Measurements from ENCODE around the gene PCDH9.
A peak's percentile ranks its signal among the peaks of the same experiment; 100 is the strongest.
"Not testable (repeated sequence)": the region's sequence is repeated elsewhere in the genome, so short reads cannot be mapped to it uniquely, and the experiment has no call there.

The PCDH9 gene

DNA sequence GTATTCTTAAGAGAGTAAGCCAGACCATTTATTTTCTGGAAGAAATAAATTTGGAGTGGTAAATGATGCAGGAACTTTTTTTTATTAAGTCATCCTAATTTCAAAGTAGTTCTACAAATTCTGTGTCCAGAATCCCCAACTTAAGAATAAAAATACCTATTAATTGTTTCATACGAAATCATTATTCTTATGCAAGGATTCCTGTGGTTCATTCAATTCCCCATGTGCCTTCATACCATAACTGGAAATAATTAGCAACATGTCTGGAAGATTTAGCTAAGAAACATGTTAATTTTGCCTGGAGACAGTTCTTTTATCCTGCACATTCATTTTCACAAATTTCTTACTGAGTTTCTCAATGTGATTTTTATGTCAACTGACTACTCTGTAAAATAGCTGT, 408.6 kb downstream of the PCDH9 start:
- no peak for DNase-seq

DNA sequence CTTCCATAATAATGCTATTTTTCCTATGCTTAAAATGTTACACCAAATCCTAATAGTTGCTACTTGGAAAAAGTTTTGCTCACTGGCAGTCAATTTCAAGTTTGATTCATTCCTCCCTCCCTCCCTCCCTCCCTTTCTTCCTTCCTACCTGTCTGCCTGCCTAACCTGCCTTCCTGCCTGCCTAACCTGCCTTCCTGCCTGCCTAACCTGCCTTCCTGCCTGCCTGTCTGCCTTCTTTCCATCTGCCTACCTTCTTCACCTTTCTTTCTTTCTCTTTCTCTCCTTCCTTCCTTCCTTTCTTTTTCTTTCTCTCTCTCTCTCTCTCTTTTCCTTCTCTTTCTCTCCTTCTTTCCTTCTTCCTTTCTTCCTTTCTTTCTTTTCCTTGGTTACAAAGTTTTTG, 418.7 kb downstream of the PCDH9 start:
- no peak for DNase-seq

DNA sequence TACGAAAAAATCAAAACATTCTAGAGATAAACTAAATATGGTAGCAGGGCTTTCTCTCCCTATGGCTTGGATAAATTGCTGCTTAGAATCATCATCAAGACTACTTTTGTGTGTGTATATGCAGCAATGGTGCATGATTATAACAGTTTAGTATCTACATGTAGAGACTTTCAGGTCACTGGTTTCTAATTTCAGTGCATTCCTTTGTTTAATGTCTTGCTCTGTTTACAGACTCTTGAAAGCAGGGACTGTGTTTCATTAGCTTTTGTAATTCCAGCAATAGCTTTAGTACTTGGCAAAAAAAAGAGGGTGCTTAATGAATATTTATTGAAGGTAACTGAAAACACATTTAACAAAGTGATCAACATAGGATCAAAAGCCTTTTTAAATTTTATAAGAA, 420.7 kb downstream of the PCDH9 start:
- no peak for DNase-seq

- DNase-seq = no peak
Measured at GRCh38 chr13:66807251-66807650, 422.9 kb downstream of the PCDH9 start.

- DNase-seq = no peak
Measured at GRCh38 chr13:66805657-66806056, 424.5 kb downstream of the PCDH9 start.

GRCh38 chr13:66803808-66804456, 426.2 kb downstream of the PCDH9 start:
- DNase-seq = no peak

GRCh38 chr13:66803013-66803807, 426.9 kb downstream of the PCDH9 start:
- DNase-seq = peak; percentile 41 to 50

- peak in 1 of 2 experiments; percentile 14 for DNase-seq
Measured at GRCh38 chr13:66795636-66796035, 434.5 kb downstream of the PCDH9 start.

GRCh38 chr13:66794340-66795031, 435.6 kb downstream of the PCDH9 start:
- no peak for DNase-seq

- DNase-seq = no peak
Measured at GRCh38 chr13:66790861-66791260, 439.3 kb downstream of the PCDH9 start.

DNA sequence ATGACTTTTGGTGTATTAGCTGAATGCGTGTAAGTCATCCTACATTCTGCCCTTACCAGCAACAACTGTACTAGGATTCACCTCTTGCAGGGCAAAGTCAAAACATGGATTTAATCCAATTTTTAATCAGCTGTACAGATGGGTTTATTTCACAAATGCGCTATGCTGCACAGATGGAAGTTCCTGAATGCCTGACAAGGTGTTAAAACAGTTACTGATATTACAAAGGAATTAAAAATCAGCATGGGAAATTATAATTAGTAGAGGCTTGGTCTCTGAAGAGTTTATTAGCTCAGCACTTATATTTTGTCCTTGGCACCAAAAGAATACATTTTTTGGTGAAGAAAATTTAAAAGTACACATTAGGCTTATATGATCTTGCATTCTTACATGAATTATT, 448.9 kb downstream of the PCDH9 start:
- no peak for DNase-seq

DNA sequence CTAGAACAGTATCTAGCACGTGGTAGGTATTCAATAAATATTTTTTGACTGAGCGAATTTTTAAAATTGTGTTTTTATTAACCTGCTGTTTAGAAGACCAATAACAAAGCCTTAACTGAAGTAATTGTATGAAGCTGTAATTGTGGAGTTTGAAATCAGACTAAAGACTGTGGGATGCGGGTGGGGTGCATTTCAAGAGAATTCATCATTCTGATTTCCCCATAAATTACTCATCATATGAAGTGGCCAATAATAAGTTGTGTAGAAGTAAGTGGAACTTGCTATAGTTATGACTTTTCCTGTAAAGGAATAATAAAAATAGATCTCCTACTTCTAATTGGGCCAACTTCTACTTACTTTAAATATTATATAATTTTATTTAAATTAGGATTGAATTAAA, 449.3 kb downstream of the PCDH9 start:
- DNase-seq = no peak

- no peak for DNase-seq
Measured at GRCh38 chr13:66778461-66778860, 451.7 kb downstream of the PCDH9 start.

GRCh38 chr13:66775196-66775595, 454.9 kb downstream of the PCDH9 start:
- no peak for DNase-seq

- DNase-seq = no peak
Measured at GRCh38 chr13:66774046-66774445, 456.1 kb downstream of the PCDH9 start.

DNA sequence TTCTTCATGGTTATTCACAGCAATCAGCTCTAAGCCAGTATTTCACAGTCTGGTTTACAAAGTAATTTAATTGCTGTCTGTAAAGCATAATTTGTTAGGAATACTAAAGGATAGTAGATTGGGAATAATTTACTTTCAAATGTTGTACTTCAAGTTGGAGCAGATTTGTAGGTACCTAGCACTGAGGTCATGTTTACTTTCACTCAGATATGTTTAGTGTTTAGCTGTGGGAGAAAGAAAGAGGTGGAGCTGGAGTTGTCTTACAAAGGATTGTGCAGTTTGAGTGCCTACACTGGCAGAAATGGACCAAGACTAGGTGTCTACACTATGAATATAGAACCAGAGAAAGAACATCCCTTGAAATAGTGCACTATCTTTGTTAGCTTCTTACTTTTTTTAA, 464.6 kb downstream of the PCDH9 start:
- no peak for DNase-seq

DNA sequence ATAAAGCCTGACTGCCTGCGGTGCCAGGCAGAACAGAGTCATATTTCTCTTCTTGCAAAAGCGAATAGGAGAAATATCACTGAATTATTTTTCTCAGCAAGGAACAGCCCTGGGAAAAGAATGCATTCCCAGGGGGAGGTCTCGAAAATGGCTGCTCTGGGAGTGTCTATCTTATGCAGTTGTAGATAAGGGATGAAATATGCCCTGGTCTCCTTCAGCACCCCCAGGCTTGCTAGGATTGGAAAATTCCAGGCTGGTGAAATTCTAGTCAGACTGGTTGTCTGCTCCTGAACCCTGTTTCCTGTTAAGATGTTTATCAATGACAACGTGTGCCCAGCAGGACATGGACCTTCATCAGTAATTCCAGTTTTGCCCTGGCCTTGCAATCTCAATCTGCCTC, 469.5 kb downstream of the PCDH9 start:
- DNase-seq = not testable (repeated sequence)

- no peak for DNase-seq
Measured at GRCh38 chr13:66759919-66760318, 470.2 kb downstream of the PCDH9 start.

- no peak for DNase-seq
Measured at GRCh38 chr13:66751691-66752090, 478.4 kb downstream of the PCDH9 start.

- no peak for DNase-seq
Measured at GRCh38 chr13:66748712-66749111, 481.4 kb downstream of the PCDH9 start.

GRCh38 chr13:66745307-66745706, 484.8 kb downstream of the PCDH9 start:
- peak in 1 of 2 experiments; percentile 21 for DNase-seq

DNA sequence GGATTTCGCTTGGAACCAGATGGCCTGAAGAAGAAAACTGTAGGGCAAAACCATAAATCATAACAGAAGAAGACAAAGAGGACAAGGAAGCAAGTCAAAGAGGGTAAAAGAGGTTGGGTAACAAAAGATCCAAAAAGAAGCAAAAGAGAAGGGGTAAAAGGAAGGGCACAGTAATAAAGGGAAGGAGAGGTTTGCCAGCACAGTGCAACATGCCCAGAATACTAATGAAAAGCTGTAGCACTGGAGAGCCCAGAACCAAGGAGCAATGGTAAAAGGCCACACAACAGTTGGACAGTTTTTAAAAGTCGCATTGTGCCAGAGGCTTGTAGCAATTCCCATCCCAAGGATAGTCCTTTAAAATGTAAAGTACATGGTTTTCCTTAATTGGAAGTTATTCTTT, 506.6 kb downstream of the PCDH9 start:
- DNase-seq = no peak

GRCh38 chr13:66716538-66716937, 513.6 kb downstream of the PCDH9 start:
- DNase-seq = no peak

DNA sequence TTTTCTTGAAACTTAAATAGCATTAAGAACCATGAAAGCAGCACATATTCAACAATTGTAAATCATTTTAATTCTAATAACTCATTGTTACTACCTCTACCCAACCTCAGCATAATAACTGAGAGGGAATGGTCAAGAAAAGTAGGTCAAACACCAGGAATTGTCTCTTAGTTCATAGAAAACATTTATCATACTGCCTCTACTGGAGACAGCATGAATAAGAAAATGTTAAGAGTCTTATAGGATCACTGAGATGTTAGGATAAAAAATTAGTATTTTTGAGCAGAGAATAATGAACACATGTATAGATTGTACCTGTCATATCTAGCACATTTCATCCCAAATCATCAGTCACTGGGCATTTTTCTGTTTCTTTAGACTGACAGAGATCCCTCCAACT, 515.3 kb downstream of the PCDH9 start:
- no peak for DNase-seq
